Activated naive CD4-positive, alpha-beta T cell treated with anti-CD3 and anti-CD28 coated beads for 36 hours (primary cell): ENCODE data around the gene SLC2A1. TPM values are rescaled to one million over a fixed set of nuclear protein-coding genes. Genes with fewer than 3 reads are reported as not detected.

Experiments used
- CTCF ChIA-PET: fragments of 350-600 bp; sonication (Branson Sonifier 250); formaldehyde crosslinking; loops from one replicate; lab custom pipeline; 2021; ENCODE audit warnings: antibody characterized with exemption; lab: Charles Lee
- DNase-seq: peaks from one replicate; pipeline ENCODE4 v3.0.0-alpha.2; 2020
- H3K27ac Mint-ChIP-seq: one replicate; pipeline ENCODE4 v1.8.0; 2021; ENCODE audit warnings: mild to moderate bottlenecking, mixed read lengths
- H3K27me3 Mint-ChIP-seq: one replicate; pipeline ENCODE4 v1.8.0; 2021; ENCODE audit warnings: low read depth, mixed read lengths
- H3K36me3 Mint-ChIP-seq: one replicate; pipeline ENCODE4 v1.8.0; 2021; ENCODE audit warnings: low read depth, mixed read lengths
- H3K4me1 Mint-ChIP-seq: one replicate; pipeline ENCODE4 v1.8.0; 2021; ENCODE audit warnings: low read depth, mixed read lengths
- H3K4me3 Mint-ChIP-seq: one replicate; pipeline ENCODE4 v1.8.0; 2021; ENCODE audit warnings: mild to moderate bottlenecking, moderate library complexity, mixed read lengths
- H3K9me3 Mint-ChIP-seq: one replicate; pipeline ENCODE4 v1.8.0; 2021; ENCODE audit warnings: mixed read lengths
- intact Hi-C: fragments of 100-400 bp; cut with micrococcal nuclease; formaldehyde crosslinking; loops from one replicate; pipeline ENCODE4 v1.15.1; 2023
- total RNA-seq, 2 experiments: library from RNA; stranded (reverse); gene quantifications; one replicate each; pipeline ENCODE4 v1.2.3, GENCODE V29; 2021

The SLC2A1 gene
- total RNA-seq, 2 experiments from 2014 or later = 21.2 to 22.7 TPM

- Mint-ChIP-seq H3K9me3 (no peaks in the 10 kb centered on the region), H3K27ac (no peak overlapping the region), H3K27me3 (no peaks in the 10 kb centered on the region), H3K4me3 (no peak overlapping the region), H3K36me3 (no peaks in the 10 kb centered on the region), H3K4me1 (no peaks in the 10 kb centered on the region)
- no peak for DNase-seq
- intact Hi-C loops = no loop called here
- CTCF ChIA-PET = interaction anchor here (0.6 to 1.5 kb wide), 2 partner anchors 44 to 97 kb away, joined by 3 to 4 read pairs; no protein-coding TSS in a partner anchor
Observed at GRCh38 chr1:42975561-42976225, 17.0 kb upstream of the SLC2A1 start.

GRCh38 chr1:42974767-42975437 lies 16.2 kb upstream of the SLC2A1 start:
- no peak for DNase-seq
- Mint-ChIP-seq H3K27ac (no peak overlapping the region), H3K4me3 (no peak overlapping the region), H3K4me1 (no peaks in the 10 kb centered on the region), H3K9me3 (no peaks in the 10 kb centered on the region), H3K36me3 (no peaks in the 10 kb centered on the region), H3K27me3 (no peaks in the 10 kb centered on the region)
- intact Hi-C loops = no loop called here
- CTCF ChIA-PET = interaction anchor here (1.1 to 1.5 kb wide), 3 partner anchors 98 to 355 kb away, joined by 3 to 5 read pairs (median 4); no protein-coding TSS in a partner anchor

- Mint-ChIP-seq H3K27ac (no peak overlapping the region), H3K9me3 (no peaks in the 10 kb centered on the region), H3K27me3 (no peaks in the 10 kb centered on the region), H3K4me3 (no peak overlapping the region), H3K4me1 (no peaks in the 10 kb centered on the region), H3K36me3 (no peaks in the 10 kb centered on the region)
- intact Hi-C loops = no loop called here
- no peak for DNase-seq
- CTCF ChIA-PET = interaction anchor here (1.1 kb wide), 2 partner anchors 100 to 356 kb away, joined by 3 to 5 read pairs; no protein-coding TSS in a partner anchor
Observed at GRCh38 chr1:42973799-42974198, 15.1 kb upstream of the SLC2A1 start.

- Mint-ChIP-seq H3K36me3 (no peaks in the 10 kb centered on the region), H3K4me3 (no peak overlapping the region), H3K9me3 (no peaks in the 10 kb centered on the region), H3K4me1 (no peaks in the 10 kb centered on the region), H3K27me3 (no peaks in the 10 kb centered on the region), H3K27ac (no peak overlapping the region)
- intact Hi-C loops = no loop called here
- DNase-seq = no peak
- CTCF ChIA-PET = no interaction called here
Observed at GRCh38 chr1:42973286-42973685, 14.6 kb upstream of the SLC2A1 start.

- intact Hi-C loops = no loop called here
- Mint-ChIP-seq H3K27me3 (no peaks in the 10 kb centered on the region), H3K4me3 (no peak overlapping the region), H3K4me1 (no peaks in the 10 kb centered on the region), H3K36me3 (no peaks in the 10 kb centered on the region), H3K9me3 (no peaks in the 10 kb centered on the region), H3K27ac (no peak overlapping the region)
- no peak for DNase-seq
- CTCF ChIA-PET = interaction anchor here (0.8 kb wide), 1 partner anchor 57 kb away, joined by 3 read pairs; no protein-coding TSS in a partner anchor
Observed at GRCh38 chr1:42971841-42972291, 13.2 kb upstream of the SLC2A1 start.

GRCh38 chr1:42970143-42970542 lies 11.5 kb upstream of the SLC2A1 start:
- Mint-ChIP-seq H3K4me3 (no peak overlapping the region), H3K4me1 (no peaks in the 10 kb centered on the region), H3K36me3 (no peaks in the 10 kb centered on the region), H3K27me3 (no peaks in the 10 kb centered on the region), H3K9me3 (no peaks in the 10 kb centered on the region), H3K27ac (no peak overlapping the region)
- intact Hi-C loops = no loop called here
- CTCF ChIA-PET = interaction anchor here (0.8 kb wide), 1 partner anchor 103 kb away, joined by 3 read pairs; no protein-coding TSS in a partner anchor
- no peak for DNase-seq

- H3K4me1 Mint-ChIP-seq = peaks cover under 1% of the 10 kb centered on the region
- H3K27ac Mint-ChIP-seq = no peak overlapping the region
- DNase-seq = no peak
- CTCF ChIA-PET = no interaction called here
- intact Hi-C loops = no loop called here
- no peak overlapping the region for H3K4me3 Mint-ChIP-seq
- H3K27me3 Mint-ChIP-seq = no peaks in the 10 kb centered on the region
- no peaks in the 10 kb centered on the region for H3K9me3 Mint-ChIP-seq
- no peaks in the 10 kb centered on the region for H3K36me3 Mint-ChIP-seq
Observed at GRCh38 chr1:42968654-42969053, 10.0 kb upstream of the SLC2A1 start.

GRCh38 chr1:42966688-42967612 lies 8.3 kb upstream of the SLC2A1 start:
- Mint-ChIP-seq H3K4me3 (no peak overlapping the region), H3K27me3 (no peaks in the 10 kb centered on the region), H3K9me3 (no peaks in the 10 kb centered on the region), H3K36me3 (no peaks in the 10 kb centered on the region), H3K27ac (no peak overlapping the region), H3K4me1 (peaks cover 7% of the 10 kb centered on the region)
- peak; percentile 21 for DNase-seq
- intact Hi-C loops = no loop called here
- CTCF ChIA-PET = no interaction called here

- CTCF ChIA-PET = interaction anchor here (0.6 to 0.7 kb wide), 2 partner anchors 48 to 1092 kb away, joined by 4 to 8 read pairs; no protein-coding TSS in a partner anchor
- no peak overlapping the region for H3K27ac Mint-ChIP-seq
- no peaks in the 10 kb centered on the region for H3K27me3 Mint-ChIP-seq
- intact Hi-C loops = no loop called here
- DNase-seq = no peak
- no peaks in the 10 kb centered on the region for H3K36me3 Mint-ChIP-seq
- peaks cover 11% of the 10 kb centered on the region for H3K4me1 Mint-ChIP-seq
- no peaks in the 10 kb centered on the region for H3K9me3 Mint-ChIP-seq
- no peak overlapping the region for H3K4me3 Mint-ChIP-seq
Observed at GRCh38 chr1:42965378-42965777, 6.7 kb upstream of the SLC2A1 start.

- H3K4me3 Mint-ChIP-seq = no peak overlapping the region
- no peak overlapping the region for H3K27ac Mint-ChIP-seq
- no peaks in the 10 kb centered on the region for H3K9me3 Mint-ChIP-seq
- H3K4me1 Mint-ChIP-seq = peaks cover 11% of the 10 kb centered on the region
- H3K27me3 Mint-ChIP-seq = no peaks in the 10 kb centered on the region
- intact Hi-C loops = no loop called here
- CTCF ChIA-PET = interaction anchor here (1.3 kb wide), 1 partner anchor 41 kb away, joined by 3 read pairs; no protein-coding TSS in a partner anchor
- no peaks in the 10 kb centered on the region for H3K36me3 Mint-ChIP-seq
- no peak for DNase-seq
Observed at GRCh38 chr1:42964044-42964812, 5.6 kb upstream of the SLC2A1 start.

- no peak overlapping the region for H3K27ac Mint-ChIP-seq
- no peaks in the 10 kb centered on the region for H3K9me3 Mint-ChIP-seq
- intact Hi-C loops = no loop called here
- peaks cover 13% of the 10 kb centered on the region for H3K4me1 Mint-ChIP-seq
- no peaks in the 10 kb centered on the region for H3K27me3 Mint-ChIP-seq
- no peak for DNase-seq
- H3K4me3 Mint-ChIP-seq = no peak overlapping the region
- H3K36me3 Mint-ChIP-seq = peaks cover 1% of the 10 kb centered on the region
- CTCF ChIA-PET = interaction anchor here (1.3 kb wide), 1 partner anchor 41 kb away, joined by 3 read pairs; no protein-coding TSS in a partner anchor
Observed at GRCh38 chr1:42963378-42964043, 4.8 kb upstream of the SLC2A1 start.
